PC-3 (cell line): Measurements from ENCODE around the gene AP1M1. TPM values are rescaled to one million over a fixed set of nuclear protein-coding genes. Genes with fewer than 3 reads are reported as not detected.

Experiments used
- ATAC-seq: fragments of 200-7000 bp; cut with Tn5 transposase; 2 replicates; pipeline ENCODE4 v1.9.1; 2020; ENCODE audit warnings: mild to moderate bottlenecking, moderate library complexity
- BruUV-seq: library from RNA; stranded (reverse); fragments of 400-500 nt; replicated peaks from 2 replicates; lab custom pipeline; 2021; lab: Mats Ljungman, UMichigan
- CTCF ChIA-PET: fragments of 300-600 bp; sonication (Branson Sonifier 250); formaldehyde crosslinking; loops from one replicate; lab custom pipeline; 2022; ENCODE audit warnings: antibody characterized with exemption; lab: Charles Lee
- POLR2A ChIA-PET: fragments of 300-600 bp; sonication (Branson Sonifier 250); formaldehyde crosslinking; loops from one replicate; lab custom pipeline; 2022; ENCODE audit warnings: antibody characterized with exemption; ENCODE audit not compliant: unreplicated experiment; lab: Charles Lee
- DNase-seq: peaks from one replicate; pipeline ENCODE4 v3.0.0-alpha.2; 2015
- H2AFZ ChIP-seq: fragments of 300-600 bp; sonication (generic); 2 replicates; pipeline ENCODE4 v1.6.0; 2016; ENCODE audit warnings: antibody characterized with exemption, low read length
- H3F3A ChIP-seq: fragments of 300-600 bp; sonication (generic); one replicate; pipeline ENCODE4 v1.6.0; 2017; ENCODE audit warnings: antibody characterized with exemption, low read length, control low read depth, mild to moderate bottlenecking; ENCODE audit not compliant: unreplicated experiment
- H3K27ac ChIP-seq: fragments of 300-600 bp; sonication (generic); 2 replicates; pipeline ENCODE4 v1.5.1; 2016; ENCODE audit warnings: mild to moderate bottlenecking, low read length
- H3K27me3 ChIP-seq: fragments of 300-600 bp; sonication (generic); 2 replicates; pipeline ENCODE4 v1.6.1; 2016; ENCODE audit warnings: low read length, mixed read lengths
- H3K36me3 ChIP-seq: fragments of 300-600 bp; sonication (generic); 2 replicates; pipeline ENCODE4 v1.6.1; 2016; ENCODE audit warnings: low read depth, mixed run types, low read length, mixed read lengths
- H3K4me1 ChIP-seq: fragments of 300-600 bp; sonication (generic); 2 replicates; pipeline ENCODE4 v1.5.1; 2016; ENCODE audit warnings: low read length; ENCODE audit not compliant: insufficient read depth
- H3K4me2 ChIP-seq: fragments of 300-600 bp; sonication (generic); 2 replicates; pipeline ENCODE4 v1.6.0; 2016; ENCODE audit warnings: low read length
- H3K4me3 ChIP-seq: fragments of 300-600 bp; sonication (generic); 2 replicates; pipeline ENCODE4 v1.5.1; 2016; ENCODE audit warnings: mild to moderate bottlenecking, low read length, mixed read lengths
- H3K79me2 ChIP-seq: fragments of 300-600 bp; sonication (generic); 2 replicates; pipeline ENCODE4 v1.6.1; 2017; ENCODE audit warnings: low read length, mixed read lengths
- H3K9ac ChIP-seq: fragments of 300-600 bp; sonication (generic); 2 replicates; pipeline ENCODE4 v1.6.0; 2016; ENCODE audit warnings: mild to moderate bottlenecking, low read length
- H3K9me2 ChIP-seq: fragments of 300-600 bp; sonication (generic); replicated peaks from 2 replicates; pipeline ENCODE4 v1.6.1; 2016; ENCODE audit warnings: mixed run types, low read length, mixed read lengths
- H3K9me3 ChIP-seq: fragments of 300-600 bp; sonication (generic); 2 replicates; pipeline ENCODE4 v1.6.1; 2016; ENCODE audit warnings: low read length, mixed read lengths
- H4K20me1 ChIP-seq: fragments of 300-600 bp; sonication (generic); 2 replicates; pipeline ENCODE4 v1.6.1; 2016; ENCODE audit warnings: low read length, mixed read lengths
- EZH2 ChIP-seq: fragments of 300-600 bp; sonication (generic); IDR thresholded peaks from one replicate; pipeline ENCODE4 v1.6.1; 2017; ENCODE audit warnings: antibody characterized with exemption, mild to moderate bottlenecking, low read length; ENCODE audit not compliant: unreplicated experiment
- EZH2phosphoT487 ChIP-seq: fragments of 300-600 bp; sonication (generic); IDR thresholded peaks from 2 replicates; pipeline ENCODE4 v1.6.1; 2018; ENCODE audit warnings: mild to moderate bottlenecking, antibody characterized with exemption, low read length, borderline replicate concordance
- intact Hi-C: fragments of 100-400 bp; cut with micrococcal nuclease; formaldehyde crosslinking; loops from 2 replicates; pipeline ENCODE4 v1.9.0; 2023
- total RNA-seq: library from RNA; depleted of rRNA; stranded (reverse); fragments of >200 nt; gene quantifications from 2 replicates; pipeline ENCODE4 v1.2.3, GENCODE V29; 2014
- TF ChIP-seq, protein P1 (sequence below): fragments of 300-600 bp; sonication (generic); conservative IDR thresholded peaks from 2 replicates; pipeline ENCODE4 v1.5.1; 2017; ENCODE audit warnings: antibody characterized with exemption, low read depth, mild to moderate bottlenecking, low read length

Gene AP1M1
- total RNA-seq, 1 experiment from 2014 or later = 104 TPM

DNA sequence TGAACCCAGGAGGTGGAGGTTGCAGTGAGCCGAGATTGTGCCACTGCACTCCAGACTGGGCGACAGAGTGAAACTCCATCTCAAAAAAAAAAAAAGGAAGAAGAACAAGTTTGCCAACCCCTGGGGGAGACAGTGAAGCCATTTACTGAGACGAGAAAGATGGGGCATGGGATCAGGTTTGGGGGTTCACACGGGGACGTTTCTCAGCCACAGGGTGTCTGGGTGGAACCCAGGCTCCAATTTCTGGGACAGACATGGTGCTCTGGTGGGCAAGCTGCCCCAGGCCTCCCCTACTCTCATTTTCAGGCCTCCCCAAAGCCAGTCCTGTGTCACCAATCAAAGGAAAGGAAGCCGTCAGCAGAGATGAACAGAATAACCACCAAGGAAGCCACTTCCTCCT lies 40.8 kb upstream of the AP1M1 start:
- no peaks in the 10 kb centered on the region for H3K9me3 ChIP-seq
- H3K27ac ChIP-seq = no peak overlapping the region
- POLR2A ChIA-PET = no interaction called here
- H3K9ac ChIP-seq = no peak overlapping the region
- H4K20me1 ChIP-seq = no peaks in the 10 kb centered on the region
- H3K4me1 ChIP-seq = peaks cover 20% of the 10 kb centered on the region
- DNase-seq (no peak), ATAC-seq (no peak)
- no peaks in the 10 kb centered on the region for H3K27me3 ChIP-seq
- CTCF ChIA-PET = no interaction called here
- H3K9me2 ChIP-seq = no peaks in the 10 kb centered on the region
- TF ChIP-seq, protein P1, sequence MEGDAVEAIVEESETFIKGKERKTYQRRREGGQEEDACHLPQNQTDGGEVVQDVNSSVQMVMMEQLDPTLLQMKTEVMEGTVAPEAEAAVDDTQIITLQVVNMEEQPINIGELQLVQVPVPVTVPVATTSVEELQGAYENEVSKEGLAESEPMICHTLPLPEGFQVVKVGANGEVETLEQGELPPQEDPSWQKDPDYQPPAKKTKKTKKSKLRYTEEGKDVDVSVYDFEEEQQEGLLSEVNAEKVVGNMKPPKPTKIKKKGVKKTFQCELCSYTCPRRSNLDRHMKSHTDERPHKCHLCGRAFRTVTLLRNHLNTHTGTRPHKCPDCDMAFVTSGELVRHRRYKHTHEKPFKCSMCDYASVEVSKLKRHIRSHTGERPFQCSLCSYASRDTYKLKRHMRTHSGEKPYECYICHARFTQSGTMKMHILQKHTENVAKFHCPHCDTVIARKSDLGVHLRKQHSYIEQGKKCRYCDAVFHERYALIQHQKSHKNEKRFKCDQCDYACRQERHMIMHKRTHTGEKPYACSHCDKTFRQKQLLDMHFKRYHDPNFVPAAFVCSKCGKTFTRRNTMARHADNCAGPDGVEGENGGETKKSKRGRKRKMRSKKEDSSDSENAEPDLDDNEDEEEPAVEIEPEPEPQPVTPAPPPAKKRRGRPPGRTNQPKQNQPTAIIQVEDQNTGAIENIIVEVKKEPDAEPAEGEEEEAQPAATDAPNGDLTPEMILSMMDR = no peak
- TF ChIP-seq EZH2 (no peak), EZH2phosphoT487 (no peak)
- H3F3A ChIP-seq = peaks cover 4% of the 10 kb centered on the region
- BruUV-seq = no TSS peak
- intact Hi-C loops = no loop called here
- no peak overlapping the region for H2AFZ ChIP-seq
- H3K4me2 ChIP-seq = no peak overlapping the region
- H3K36me3 ChIP-seq = peaks cover 6% of the 10 kb centered on the region
- H3K79me2 ChIP-seq = no peaks in the 10 kb centered on the region
- H3K4me3 ChIP-seq = no peak overlapping the region

DNA sequence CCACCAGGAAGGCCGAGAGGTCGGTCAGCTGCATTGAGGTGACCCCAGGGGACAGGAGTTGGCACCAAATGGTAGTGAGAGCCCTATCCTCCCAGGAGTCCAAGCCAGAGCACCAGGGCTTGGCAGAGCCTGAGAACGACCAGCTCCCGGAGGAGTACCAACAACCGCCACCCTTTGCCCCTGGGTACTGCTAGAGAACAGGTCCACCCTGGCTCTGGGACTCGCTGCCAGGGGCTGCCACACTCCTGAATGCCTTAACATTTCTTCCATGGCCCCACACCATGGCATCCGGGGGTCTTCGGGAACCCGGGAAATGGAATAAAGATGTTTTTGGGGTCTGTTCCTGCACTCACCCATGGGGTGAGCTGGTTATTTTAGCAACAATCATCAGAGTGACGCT lies 40.1 kb upstream of the AP1M1 start:
- no peaks in the 10 kb centered on the region for H3K9me3 ChIP-seq
- H2AFZ ChIP-seq = no peak overlapping the region
- POLR2A ChIA-PET = no interaction called here
- ATAC-seq (no peak), DNase-seq (no peak)
- H3K27me3 ChIP-seq = no peaks in the 10 kb centered on the region
- no peak overlapping the region for H3K4me2 ChIP-seq
- H3K4me3 ChIP-seq = no peak overlapping the region
- CTCF ChIA-PET = no interaction called here
- BruUV-seq = no TSS peak
- no peaks in the 10 kb centered on the region for H4K20me1 ChIP-seq
- H3F3A ChIP-seq = peaks cover 4% of the 10 kb centered on the region
- no peak overlapping the region for H3K27ac ChIP-seq
- H3K79me2 ChIP-seq = no peaks in the 10 kb centered on the region
- intact Hi-C loops = no loop called here
- H3K9me2 ChIP-seq = no peaks in the 10 kb centered on the region
- TF ChIP-seq EZH2 (no peak), EZH2phosphoT487 (no peak)
- TF ChIP-seq, protein P1 = no peak
- H3K9ac ChIP-seq = no peak overlapping the region
- peaks cover 6% of the 10 kb centered on the region for H3K36me3 ChIP-seq
- peaks cover 20% of the 10 kb centered on the region for H3K4me1 ChIP-seq

DNA sequence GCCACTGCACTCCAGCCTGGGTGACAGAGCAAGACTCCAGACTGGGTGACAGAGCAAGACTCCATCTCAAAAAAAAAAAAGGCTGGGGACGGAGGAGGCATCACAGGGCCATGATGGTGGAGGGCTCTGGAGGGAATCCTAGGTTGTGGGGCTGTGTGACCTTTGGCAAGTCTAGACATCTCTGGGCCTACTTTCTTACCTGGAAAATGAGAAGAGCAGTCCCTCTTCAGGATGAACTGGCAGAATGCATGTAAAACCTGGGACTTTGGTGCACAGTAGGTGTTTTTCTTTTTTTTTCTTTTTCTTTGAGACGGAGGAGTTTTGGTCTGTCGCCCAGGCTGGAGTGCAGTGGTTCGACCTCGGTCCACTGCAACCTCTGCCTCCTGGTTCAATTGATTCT lies 38.1 kb upstream of the AP1M1 start:
- DNase-seq (no peak), ATAC-seq (no peak)
- TF ChIP-seq EZH2phosphoT487 (no peak), EZH2 (no peak)
- TF ChIP-seq, protein P1 = no peak
- Histone ChIP-seq H3K27ac (peak overlapping the region; percentile 99), H3K4me2 (no peak overlapping the region), H4K20me1 (no peaks in the 10 kb centered on the region), H3K9ac (peak overlapping the region; percentile 84; the same call in 1 of the 2 replicates), H3K27me3 (no peaks in the 10 kb centered on the region), H3K79me2 (no peaks in the 10 kb centered on the region), H3K4me3 (no peak overlapping the region), H3K9me2 (no peaks in the 10 kb centered on the region), H3K36me3 (no peaks in the 10 kb centered on the region), H3K9me3 (no peaks in the 10 kb centered on the region), H3K4me1 (peaks cover 27% of the 10 kb centered on the region), H2AFZ (no peak overlapping the region), H3F3A (peaks cover 4% of the 10 kb centered on the region)
- intact Hi-C loops = no loop called here
- no TSS peak for BruUV-seq
- ChIA-PET POLR2A (no interaction called here), CTCF (interaction anchor here (0.6 kb wide), 1 partner anchor 23 kb away, joined by 3 read pairs; no protein-coding TSS in a partner anchor)
